H1 (cell line): Measurements from ENCODE around the gene ASAP3. TPM values are rescaled to one million over a fixed set of nuclear protein-coding genes. Genes with fewer than 3 reads are reported as not detected.

ENCODE experiments used
- CHD2 ChIP-seq: IDR thresholded peaks from 2 replicates; pipeline ENCODE4 v1.6.1; 2012; ENCODE audit warnings: low read length, improper control_type of control experiment
- EP300 ChIP-seq, 2 experiments: IDR thresholded peaks; 1 replicate in 1 of 2; 2 replicates in 1 of 2; pipeline ENCODE4 v1.6.1; 2011 to 2012; ENCODE audit warnings: low read depth in 2 of 2, low read length in 2 of 2, mild to moderate bottlenecking in 2 of 2, borderline replicate concordance in 1 of 2, inconsistent platforms in 1 of 2, moderate library complexity in 1 of 2
- GABPA ChIP-seq: IDR thresholded peaks from 2 replicates; pipeline ENCODE4 v1.6.1; 2011; ENCODE audit warnings: mild to moderate bottlenecking, low read length, moderate library complexity, borderline replicate concordance; ENCODE audit not compliant: insufficient read depth
- KDM5A ChIP-seq: fragments of 200-600 bp; IDR thresholded peaks from 2 replicates; pipeline ENCODE4 v1.7.1; 2012; ENCODE audit warnings: mild to moderate bottlenecking, low read length, inconsistent platforms, mixed read lengths
- MAFK ChIP-seq: IDR thresholded peaks from 2 replicates; pipeline ENCODE4 v1.6.1; 2012; ENCODE audit warnings: low read depth, mild to moderate bottlenecking, improper control_type of control experiment, low read length
- POU5F1 ChIP-seq: IDR thresholded peaks from 2 replicates; pipeline ENCODE4 v1.6.1; 2011; ENCODE audit warnings: low read depth, mild to moderate bottlenecking, low read length, moderate library complexity
- SAP30 ChIP-seq: fragments of 300-600 bp; sonication (generic); IDR thresholded peaks from 2 replicates; pipeline ENCODE4 v1.7.1; 2012; ENCODE audit warnings: low read length, moderate library complexity, mild to moderate bottlenecking, inconsistent platforms; ENCODE audit not compliant: insufficient read depth, insufficient replicate concordance
- SIN3A ChIP-seq, 2 experiments: IDR thresholded peaks in 1 of 2; conservative IDR thresholded peaks in 1 of 2; 2 replicates each; pipeline ENCODE4 v1.6.1; 2011 to 2012; ENCODE audit warnings: low read length in 2 of 2, improper control_type of control experiment in 1 of 2, low read depth in 1 of 2, mild to moderate bottlenecking in 1 of 2
- TAF7 ChIP-seq: optimal IDR thresholded peaks from 2 replicates; pipeline ENCODE3; 2011; ENCODE audit warnings: low read depth, mild to moderate bottlenecking, inconsistent platforms, low read length, moderate library complexity, borderline replicate concordance
- polyA plus RNA-seq, 7 experiments: library from polyadenylated mRNA; depleted of rRNA in 3 of 7; stranded (reverse) in 5 of 7; unstranded in 2 of 7; fragments of >200 nt in 5 of 7; fragments of 200-250 nt in 2 of 7; gene quantifications; 1 replicate in 5 of 7; 2 replicates in 1 of 7; 4 replicates in 1 of 7; pipeline versions ENCODE4 v1.2.1 to v1.2.3, GENCODE V29; 2011 to 2013; ENCODE audit warnings: missing spikeins in 2 of 7, mixed read lengths in 2 of 7
- total RNA-seq: library from RNA; stranded (reverse); fragmentation: NEBNext Ultra II Directional; extraction: Animal tissue kit (Norgen Biotek cat#: 25700); gene quantifications from 2 replicates; pipeline ENCODE4 v1.2.1, GENCODE V29; 2021

Gene ASAP3
- total and polyA plus RNA-seq, 2 of the 8 experiments (the other 6 are each of a cell fraction or from before 2014, with no cell fraction given) = 53.1 to 58.0 TPM

GRCh38 chr1:23497777-23498439, 13.9 kb upstream of the ASAP3 start (continued):
- TF ChIP-seq SIN3A (conservative IDR thresholded peaks at IDR 0.05 in 1 of 2, IDR thresholded peaks at IDR 0.05 in 1 of 2; ENCODE audit: low read depth in 1 of 2, low read length in 2 of 2) (no peak), EP300 (IDR thresholded peaks at IDR 0.05; ENCODE audit: borderline replicate concordance in 1 of 2, low read depth in 2 of 2, low read length in 2 of 2) (no peak), CHD2 (no peak), GABPA (no peak), TAF7 (no peak), POU5F1 (no peak), KDM5A (no peak), SAP30 (no peak), MAFK (no peak)
- TF ChIP-seq, all 59 proteins: peak for 0
